Esophagus squamous epithelium (tissue), 5 donors: Measurements from ENCODE around the gene DNER. TPM values are rescaled to one million over a fixed set of nuclear protein-coding genes. Genes with fewer than 3 reads are reported as not detected.
"Not testable (repeated sequence)": the region's sequence is repeated elsewhere in the genome, so short reads cannot be mapped to it uniquely, and the experiment has no call there.

ENCODE experiments used
- DNase-seq: peaks from one replicate; lab custom pipeline; 2025; lab: John Stamatoyannopoulos, UW
- H3K27ac ChIP-seq, 4 donors: fragments of 200-600 bp; sonication (generic); one replicate each; pipeline ENCODE4 v1.5.1; 2016 to 2019; ENCODE audit warnings: mild to moderate bottlenecking in 1 of 4
- H3K27me3 ChIP-seq, 4 donors: fragments of 200-600 bp; sonication (generic); 1 replicate in 3 of 4; 2 replicates in 1 of 4; pipeline versions ENCODE4 v1.5.1 to v1.6.0; 2017 to 2021; ENCODE audit warnings: antibody characterized with exemption in 1 of 4
- H3K36me3 ChIP-seq, 3 donors: fragments of 200-600 bp; sonication (generic); one replicate each; pipeline ENCODE4 v1.5.1; 2016 to 2019
- H3K4me1 ChIP-seq, 3 donors: fragments of 200-600 bp; sonication (generic); one replicate each; pipeline ENCODE4 v1.5.1; 2017 to 2019
- H3K4me3 ChIP-seq, 4 donors: fragments of 200-600 bp; sonication (generic); 1 replicate in 3 of 4; 2 replicates in 1 of 4; pipeline ENCODE4 v1.5.1; 2016 to 2019; ENCODE audit warnings: mild to moderate bottlenecking in 2 of 4, moderate library complexity in 1 of 4
- H3K9me3 ChIP-seq, 3 donors: fragments of 200-600 bp; sonication (generic); one replicate each; pipeline ENCODE4 v1.5.1; 2016 to 2019
- CTCF ChIP-seq, 6 experiments: fragments of 450-650 bp in 4 of 6; fragments of 200-600 bp in 2 of 6; sonication (generic) in 2 of 6; IDR thresholded peaks; one replicate each; pipeline ENCODE4 v1.5.1; 2016 to 2019; ENCODE audit warnings: antibody characterized with exemption in 6 of 6, mild to moderate bottlenecking in 4 of 6, moderate library complexity in 4 of 6
- POLR2A ChIP-seq, 4 donors: fragments of 450-650 bp; IDR thresholded peaks; one replicate each; pipeline ENCODE4 v1.6.1; 2017; ENCODE audit warnings: antibody characterized with exemption in 4 of 4, mild to moderate bottlenecking in 4 of 4, moderate library complexity in 3 of 4
- WGBS, 2 donors: methylation state at CpG; one replicate each; pipeline ENCODE4 v1.1.5; 2018; 5-methylcytosine and 5-hydroxymethylcytosine counted together
- intact Hi-C: fragments of 100-400 bp; cut with DNase I; formaldehyde crosslinking; loops from one replicate; pipeline ENCODE4 v1.15.0; 2022
- total RNA-seq, 4 donors: library from RNA; depleted of rRNA; stranded (reverse); fragments of >200 nt; gene quantifications; one replicate each; pipeline ENCODE4 v1.1.0, GENCODE V29; 2016
- donor health status: DM: yes; HTN: yes; CAD: no.

Gene DNER
- total RNA-seq, 4 donors from 2014 or later: 0.27 to 2.5 (median 0.91) TPM

- WGBS, 2 donors: 58 to 84% methylated on average over 2 of the region's 2 CpGs
- Histone ChIP-seq H3K9me3 (no peaks in the 10 kb centered on the region), H3K36me3 (no peaks in the 10 kb centered on the region), H3K27ac (no peak overlapping the region), H3K27me3 (no peaks in the 10 kb centered on the region), H3K4me1 (no peaks in the 10 kb centered on the region), H3K4me3 (no peak overlapping the region)
- TF ChIP-seq CTCF (IDR thresholded peaks at IDR 0.05): no peak
- TF ChIP-seq POLR2A (IDR thresholded peaks at IDR 0.05): no peak
- intact Hi-C loops: no loop called here
- no peak for DNase-seq
These were observed 200.0 kb downstream of the DNER start for GRCh38 chr2:229514273-229514895.

DNA sequence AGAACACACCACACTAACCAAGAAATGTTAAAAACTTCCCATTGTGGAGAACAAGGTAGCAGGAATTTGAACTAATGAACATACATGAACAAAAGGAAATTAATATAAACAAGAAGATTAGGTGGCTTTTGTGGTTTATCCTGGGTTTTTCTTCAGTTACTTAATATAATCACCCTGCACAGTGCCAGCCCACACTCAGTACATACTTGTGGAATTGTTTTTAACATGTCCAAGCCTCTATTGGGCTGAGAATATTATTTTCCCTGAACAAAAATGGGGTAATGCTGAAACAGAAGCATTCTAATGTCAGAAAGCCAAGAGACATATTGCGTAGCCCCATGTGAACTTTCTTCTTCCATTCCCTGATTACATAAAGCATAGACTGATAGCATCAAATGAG lies 202.8 kb downstream of the DNER start:
- no peaks in the 10 kb centered on the region for H3K9me3 ChIP-seq
- no peak overlapping the region for H3K27ac ChIP-seq
- no peak overlapping the region for H3K4me3 ChIP-seq
- intact Hi-C loops: no loop called here
- H3K27me3 ChIP-seq: no peaks in the 10 kb centered on the region
- WGBS, 2 donors: 84 to 88% methylated on average over 1 of the region's 1 CpG
- no peaks in the 10 kb centered on the region for H3K36me3 ChIP-seq
- H3K4me1 ChIP-seq: no peaks in the 10 kb centered on the region
- TF ChIP-seq POLR2A (IDR thresholded peaks at IDR 0.05) (no peak), CTCF (IDR thresholded peaks at IDR 0.05) (no peak)
- no peak for DNase-seq

DNA sequence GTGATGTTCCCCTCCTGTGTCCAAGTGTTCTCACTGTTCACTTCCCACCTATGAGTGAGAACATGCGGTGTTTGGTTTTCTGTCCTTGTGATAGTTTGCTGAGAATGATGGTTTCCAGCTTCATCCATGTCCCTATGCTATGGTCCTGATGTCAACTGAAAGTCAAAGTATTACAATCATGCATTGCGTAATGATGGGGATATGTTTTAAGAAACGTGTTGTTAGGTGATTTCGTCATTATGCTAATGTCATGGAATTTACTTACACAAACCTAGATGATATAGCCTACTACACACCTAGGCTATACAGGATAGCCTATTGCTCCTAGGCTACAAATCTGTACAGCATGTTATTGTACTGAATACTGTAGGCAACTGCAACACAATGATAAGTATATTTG lies 207.7 kb downstream of the DNER start:
- H3K9me3 ChIP-seq, intact Hi-C loops: not testable (repeated sequence)

GRCh38 chr2:229501051-229501794 lies 213.1 kb downstream of the DNER start:
- no peak overlapping the region for H3K27ac ChIP-seq
- no peak for DNase-seq
- no peak overlapping the region for H3K4me3 ChIP-seq
- intact Hi-C loops: no loop called here
- H3K36me3 ChIP-seq: no peaks in the 10 kb centered on the region
- whole genome bisulfite sequencing, 2 donors: 86% methylated on average over 2 of the region's 2 CpGs
- no peaks in the 10 kb centered on the region for H3K9me3 ChIP-seq
- H3K4me1 ChIP-seq: no peaks in the 10 kb centered on the region
- TF ChIP-seq CTCF (IDR thresholded peaks at IDR 0.05) (no peak), POLR2A (IDR thresholded peaks at IDR 0.05) (no peak)
- H3K27me3 ChIP-seq: no peaks in the 10 kb centered on the region

More for the DNA sequence above, 207.7 kb downstream of the DNER start:
- H3K4me1 ChIP-seq, H3K4me3 ChIP-seq, H3K27me3 ChIP-seq, DNase-seq, H3K27ac ChIP-seq, H3K36me3 ChIP-seq: not testable (repeated sequence)
- 73 to 83% methylated on average over 4 of the region's 4 CpGs for WGBS, 2 donors

GRCh38 chr2:229492034-229492433 lies 222.3 kb downstream of the DNER start:
- 78 to 83% methylated on average over 2 of the region's 2 CpGs for WGBS, 2 donors

More at GRCh38 chr2:229492034-229492433, 222.3 kb downstream of the DNER start:
- no peak overlapping the region for H3K27ac ChIP-seq
- no peak for DNase-seq
- no peak overlapping the region for H3K4me3 ChIP-seq
- no peaks in the 10 kb centered on the region for H3K36me3 ChIP-seq
- no peaks in the 10 kb centered on the region for H3K4me1 ChIP-seq
- H3K9me3 ChIP-seq: peaks cover 0 to 5% (median 0%) of the 10 kb centered on the region in 3 donors
- no peak for TF ChIP-seq POLR2A (IDR thresholded peaks at IDR 0.05)
- TF ChIP-seq CTCF (IDR thresholded peaks at IDR 0.05): no peak
- no peaks in the 10 kb centered on the region for H3K27me3 ChIP-seq
- intact Hi-C loops: no loop called here
